HL-60 (cell line): ENCODE data around the gene ERCC8.

Experiments
- DNase-seq, 2 experiments: peaks; one replicate each; pipeline ENCODE4 v3.0.0-alpha.2; 2010 to 2020; ENCODE audit warnings: low read depth in 1 of 2, low spot score in 1 of 2
- H3K27ac ChIP-seq: fragments of 250-450 bp; sonication (Bioruptor Pico); replicated peaks from 2 replicates; pipeline ENCODE4 v1.5.1; 2020; ENCODE audit warnings: mild to moderate bottlenecking, moderate library complexity
- H3K27me3 ChIP-seq: fragments of 250-450 bp; sonication (Bioruptor Pico); 2 replicates; pipeline ENCODE4 v1.5.1; 2021; ENCODE audit warnings: mild to moderate bottlenecking, moderate library complexity; ENCODE audit not compliant: insufficient read depth, poor library complexity, severe bottlenecking
- H3K4me3 ChIP-seq: replicated peaks from 2 replicates; pipeline ENCODE4 v1.5.1; 2011; ENCODE audit warnings: mild to moderate bottlenecking, control low read depth, low read length; ENCODE audit not compliant: insufficient read depth
- CTCF ChIP-seq: IDR thresholded peaks from one replicate; pipeline ENCODE4 v1.5.1; 2011; ENCODE audit warnings: low read length, control low read depth, inconsistent platforms; ENCODE audit not compliant: insufficient read depth
- GABPA ChIP-seq: IDR thresholded peaks from 2 replicates; pipeline ENCODE4 v1.6.1; 2012; ENCODE audit warnings: low read depth
- POLR2AphosphoS5 ChIP-seq: IDR thresholded peaks from 2 replicates; pipeline ENCODE4 v1.6.1; 2012; ENCODE audit warnings: low read depth
- REST ChIP-seq: IDR thresholded peaks from 2 replicates; pipeline ENCODE4 v1.6.1; 2012; ENCODE audit warnings: low read depth; ENCODE audit not compliant: insufficient replicate concordance
- SPI1 ChIP-seq: IDR thresholded peaks from 2 replicates; pipeline ENCODE4 v1.6.1; 2012; ENCODE audit warnings: low read depth, mild to moderate bottlenecking, borderline replicate concordance

Gene ERCC8

GRCh38 chr5:60851626-60852025 is 93.2 kb downstream of the ERCC8 start:
- Histone ChIP-seq H3K27ac (no peak overlapping the region), H3K4me3 (no peak overlapping the region), H3K27me3 (no peaks in the 10 kb centered on the region)
- no peak for DNase-seq
- TF ChIP-seq REST (no peak), CTCF (no peak), GABPA (no peak), POLR2AphosphoS5 (no peak), SPI1 (no peak)

GRCh38 chr5:60846298-60846697 is 98.6 kb downstream of the ERCC8 start:
- Histone ChIP-seq H3K27ac (no peak overlapping the region), H3K27me3 (peaks cover 5% of the 10 kb centered on the region), H3K4me3 (no peak overlapping the region)
- DNase-seq: no peak
- TF ChIP-seq REST (no peak), CTCF (no peak), POLR2AphosphoS5 (no peak), SPI1 (no peak), GABPA (no peak)

GRCh38 chr5:60843936-60844905 is 100.6 kb downstream of the ERCC8 start, which contains the start of gene ELOVL7:
TSS of gene ELOVL7 (minus strand) at chr5:60844269. CDS start at chr5:60787397, 56,872 bp downstream.
- DNase-seq: peak in 1 of 2 experiments; percentile 4
- H3K4me3 ChIP-seq: peak within 1 kb of the TSS; percentile 61
- H3K27me3 ChIP-seq: peaks cover 5% of the 10 kb centered on the region
- no peak for TF ChIP-seq SPI1
- TF ChIP-seq GABPA: no peak
- TF ChIP-seq POLR2AphosphoS5: no peak
- no peak for TF ChIP-seq CTCF
- TF ChIP-seq REST: no peak
- H3K27ac ChIP-seq: no peak within 1 kb of the TSS
